UCSD-AML1 (cell line): ENCODE results near the gene PRKACG.
"Not testable (repeated sequence)": the region's sequence is repeated elsewhere in the genome, so short reads cannot be mapped to it uniquely, and the experiment has no call there.

Experiments
- DNase-seq: peaks from one replicate; lab custom pipeline; 2025; ENCODE audit not compliant: unreplicated experiment; lab: John Stamatoyannopoulos, UW

Gene PRKACG

DNA sequence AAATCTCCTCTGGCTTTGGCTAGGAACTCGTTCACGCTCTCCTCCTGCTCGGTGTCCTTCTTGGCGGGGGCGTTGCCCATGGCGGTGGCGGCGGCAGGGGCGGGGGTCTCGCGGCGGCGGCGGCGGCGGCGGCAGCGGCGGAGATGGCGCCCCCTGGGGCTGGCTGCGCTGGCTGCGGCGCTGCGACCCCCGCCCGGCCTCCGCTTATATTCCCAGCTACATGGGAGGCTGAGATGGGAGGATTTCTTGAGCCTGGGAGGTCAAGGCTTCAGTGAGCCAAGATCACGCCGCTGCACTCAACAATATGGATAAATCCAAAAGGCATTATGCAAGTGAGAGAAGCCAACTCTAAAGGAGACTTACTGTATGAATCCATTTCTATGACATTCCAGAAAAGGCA is at the start of gene PRKACG:
PRKACG (minus strand) TSS at position 101 of the 400 bp plus-strand sequence; CDS start at position 80, 21 bp downstream.
- DNase-seq, result no peak

- no peak for DNase-seq
These were observed 48.3 kb upstream of the PRKACG start for GRCh38 chr9:69062195-69062594.

GRCh38 chr9:69060766-69061165 is 46.9 kb upstream of the PRKACG start:
- peak; percentile 26 for DNase-seq

DNA sequence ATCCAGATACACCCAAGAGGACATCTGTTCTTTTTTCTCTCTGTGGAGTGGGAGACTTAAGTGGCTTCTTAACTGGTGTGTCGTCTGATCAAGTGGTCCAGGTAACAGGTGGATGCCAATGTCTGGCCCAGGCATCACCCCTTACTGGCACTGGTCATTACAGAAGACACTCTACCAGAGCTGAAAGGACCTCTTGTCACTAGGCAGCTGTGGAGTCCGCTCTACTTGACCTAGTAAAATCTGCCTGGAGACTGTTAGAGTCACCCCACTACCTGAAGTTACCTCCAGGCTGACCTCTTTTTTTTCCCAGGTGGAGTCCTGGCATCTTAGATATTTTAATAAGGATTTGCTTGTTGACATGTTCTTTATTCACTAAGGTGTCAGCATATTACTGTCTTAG is 44.2 kb upstream of the PRKACG start:
- DNase-seq, result no peak

GRCh38 chr9:69056191-69056815 is 42.4 kb upstream of the PRKACG start:
- no peak for DNase-seq

GRCh38 chr9:69054989-69055388 is 41.1 kb upstream of the PRKACG start:
- DNase-seq, result no peak

- not testable (repeated sequence) for DNase-seq
These were observed 37.0 kb upstream of the PRKACG start for GRCh38 chr9:69050936-69051335.

DNA sequence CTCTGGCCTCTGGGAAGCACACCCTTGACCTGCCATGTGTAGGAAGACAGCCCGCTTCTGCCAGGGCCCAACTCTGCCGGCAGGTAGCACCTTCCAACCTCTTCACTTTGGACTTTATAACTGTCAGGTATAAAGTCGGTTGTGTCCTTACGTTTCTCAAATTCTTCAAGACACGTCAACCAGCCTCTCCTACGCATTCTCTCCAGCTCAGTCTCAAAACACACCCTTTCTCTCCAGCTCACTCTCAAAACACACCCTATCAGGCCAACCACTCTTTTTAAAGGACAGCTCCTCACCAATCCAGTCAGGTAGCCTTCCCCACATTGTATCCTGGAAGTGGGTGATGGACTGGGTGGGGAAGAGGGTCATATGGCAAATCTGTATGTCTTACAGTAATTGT is 35.2 kb upstream of the PRKACG start:
- no peak for DNase-seq

- peak; percentile 37 for DNase-seq
These were observed 33.5 kb upstream of the PRKACG start for GRCh38 chr9:69047371-69047770.

DNA sequence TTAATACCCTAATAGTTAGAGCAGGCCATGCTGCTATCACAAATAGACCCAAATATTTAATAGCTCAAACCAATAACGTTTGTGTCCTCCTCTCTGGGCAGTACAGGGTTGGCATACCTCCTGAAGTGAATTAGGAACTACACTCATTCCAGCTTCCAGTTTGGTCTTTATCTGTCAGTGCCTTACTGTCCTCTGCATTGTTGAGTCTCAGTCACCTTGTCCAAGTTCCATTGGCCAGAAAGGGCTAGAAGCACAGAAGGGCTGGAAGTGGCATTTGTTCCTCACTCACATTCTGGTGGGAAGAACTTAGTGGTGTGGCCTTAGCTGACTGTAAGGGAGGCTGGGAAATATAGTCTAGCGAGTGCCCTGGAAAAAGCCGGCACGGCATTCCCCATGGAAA is 32.8 kb upstream of the PRKACG start:
- no peak for DNase-seq

GRCh38 chr9:69045821-69046220 is 31.9 kb upstream of the PRKACG start:
- DNase-seq, result no peak

DNA sequence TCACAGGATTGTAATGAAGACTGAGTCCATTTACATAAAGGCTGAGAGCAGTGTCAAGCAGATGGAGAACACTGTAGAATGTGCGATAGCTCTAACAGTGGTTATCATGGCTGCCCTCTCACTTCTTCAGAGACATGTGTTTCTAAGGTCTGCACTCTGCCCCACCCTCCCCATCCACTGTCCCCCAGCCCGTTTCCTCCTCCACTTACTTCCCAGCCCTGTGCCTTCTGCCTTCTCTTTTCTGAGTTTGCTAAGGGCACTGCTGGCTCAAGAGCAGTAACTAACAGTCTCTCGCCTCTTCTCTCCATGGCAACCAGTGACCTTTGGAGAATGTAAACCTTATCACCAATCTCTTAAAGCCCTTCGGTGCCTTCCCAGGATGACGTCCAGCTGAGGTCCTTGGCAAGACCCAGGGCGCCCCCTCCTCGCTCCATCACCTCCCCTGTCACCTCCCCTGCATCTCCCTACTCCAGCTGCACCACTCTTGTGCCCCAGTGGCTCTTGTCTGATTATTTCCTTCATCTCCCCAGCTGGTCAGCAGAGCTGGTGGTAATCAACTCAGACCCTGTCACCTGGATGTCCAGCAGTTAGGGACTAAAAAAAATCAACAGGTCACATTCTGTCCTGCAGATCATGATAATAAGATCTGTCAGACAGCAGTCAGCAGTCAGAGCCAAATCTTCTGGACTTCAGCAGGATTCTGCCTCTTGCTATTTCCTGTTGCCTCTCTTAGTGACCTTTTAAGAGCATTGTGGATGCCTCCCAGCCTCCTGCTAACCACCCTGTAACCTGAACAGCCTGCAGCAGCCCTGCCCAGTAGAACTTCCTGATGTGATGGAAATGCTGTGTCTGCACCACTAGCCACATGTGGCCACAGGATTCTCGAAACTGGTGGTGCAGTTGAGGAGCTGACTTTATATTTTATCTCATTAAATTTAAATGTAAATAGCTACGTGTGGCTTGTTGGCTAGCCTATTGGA is 30.6 kb upstream of the PRKACG start:
- peak; percentile 44 for DNase-seq

GRCh38 chr9:69040646-69041045 is 26.7 kb upstream of the PRKACG start:
- no peak for DNase-seq

DNA sequence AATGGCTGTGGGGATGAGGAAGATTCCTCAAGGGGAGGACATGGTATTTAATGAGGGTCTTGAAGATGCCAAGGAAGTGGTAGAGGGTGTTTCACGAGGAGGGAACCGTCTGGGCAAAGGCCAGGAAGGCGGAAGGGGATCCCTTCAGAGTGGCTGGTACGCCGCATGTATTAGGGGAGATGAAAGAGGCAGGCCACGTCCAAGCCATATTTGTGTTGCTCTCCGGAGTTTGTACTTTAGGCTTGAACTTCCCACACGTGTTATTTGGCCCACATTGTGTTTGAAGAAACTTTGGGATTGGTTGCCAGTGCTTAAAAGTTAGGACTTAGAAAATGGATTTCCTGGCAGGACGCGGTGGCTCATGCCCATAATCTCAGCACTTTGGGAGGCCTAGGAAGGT is 22.9 kb upstream of the PRKACG start:
- DNase-seq, result no peak

- no peak for DNase-seq
These were observed 22.4 kb upstream of the PRKACG start for GRCh38 chr9:69036309-69036708.

GRCh38 chr9:69035438-69036308 is 21.8 kb upstream of the PRKACG start, which contains the start of gene FXN:
TSS of gene FXN (plus strand) at chr9:69035752. CDS start at chr9:69035783, 31 bp downstream.
- DNase-seq, result peak; percentile 88

DNA sequence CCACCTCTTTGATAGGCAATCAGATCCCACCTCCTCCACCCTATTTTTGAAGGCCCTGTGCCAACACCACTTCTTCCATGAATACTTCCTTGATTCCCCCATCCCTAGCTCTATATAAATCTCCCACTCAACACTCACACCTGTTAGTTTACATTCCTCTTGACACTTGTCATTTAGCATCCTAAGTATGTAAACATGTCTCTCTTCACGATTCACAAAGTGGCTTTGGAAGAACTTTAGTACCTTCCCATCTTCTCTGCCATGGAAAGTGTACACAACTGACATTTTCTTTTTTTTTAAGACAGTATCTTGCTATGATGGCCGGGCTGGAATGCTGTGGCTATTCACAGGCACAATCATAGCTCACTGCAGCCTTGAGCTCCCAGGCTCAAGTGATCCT is 20.2 kb upstream of the PRKACG start:
- DNase-seq, result no peak

GRCh38 chr9:69030851-69031645 is 17.1 kb upstream of the PRKACG start:
- no peak for DNase-seq

GRCh38 chr9:69029535-69029934 is 15.6 kb upstream of the PRKACG start:
- DNase-seq, result no peak

DNA sequence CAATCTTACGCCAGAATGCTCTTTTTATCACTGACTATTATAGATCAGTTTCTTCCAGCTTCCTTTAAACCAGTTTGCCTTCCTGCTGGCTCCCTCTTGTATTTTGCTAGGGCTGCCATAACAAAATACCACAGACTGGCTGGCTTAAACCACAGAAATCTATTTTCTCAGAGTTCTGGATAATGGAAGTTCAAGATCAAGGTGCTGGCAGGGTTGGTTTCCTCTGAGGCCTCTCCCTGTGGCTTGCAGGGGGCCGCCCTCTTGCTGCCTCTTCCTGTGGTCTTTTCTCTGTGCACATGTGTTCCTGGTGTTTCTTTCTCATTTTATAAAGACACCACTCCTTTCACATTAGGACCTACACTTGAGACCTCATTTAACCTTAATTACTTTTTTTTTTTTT is 14.8 kb upstream of the PRKACG start:
- DNase-seq, result peak; percentile 77
